SK-N-SH treated with all-trans-retinoic acid at 6 μM for 48 hours (cell line): ENCODE data around the gene ANXA5.

Source experiments
- ATAC-seq: fragments of 200-7000 bp; cut with Tn5 transposase; 3 replicates; pipeline ENCODE4 v1.9.1; 2020; ENCODE audit warnings: mild to moderate bottlenecking, moderate library complexity
- ARNTL ChIP-seq: fragments of 450-650 bp; formaldehyde crosslinking; IDR thresholded peaks from 2 replicates; pipeline ENCODE4 v1.5.0; 2020; ENCODE audit warnings: low read depth, mild to moderate bottlenecking, moderate library complexity, borderline replicate concordance
- CREB5 ChIP-seq: fragments of 250-450 bp; sonication (Bioruptor Pico); IDR thresholded peaks from 2 replicates; pipeline ENCODE4 v1.5.1; 2020; ENCODE audit warnings: low read depth, mild to moderate bottlenecking, moderate library complexity
- CSDC2 ChIP-seq: fragments of 250-450 bp; sonication (Bioruptor Pico); IDR thresholded peaks from 2 replicates; pipeline ENCODE4 v1.5.0; 2020; ENCODE audit warnings: mild to moderate bottlenecking, moderate library complexity
- CSRNP3 ChIP-seq: fragments of 250-450 bp; sonication (Bioruptor Pico); IDR thresholded peaks from 2 replicates; pipeline ENCODE4 v1.5.1; 2021; ENCODE audit warnings: mild to moderate bottlenecking, moderate library complexity
- ESRRG ChIP-seq: fragments of 250-450 bp; sonication (Bioruptor Pico); IDR thresholded peaks from 2 replicates; pipeline ENCODE4 v1.6.1; 2021; ENCODE audit warnings: mild to moderate bottlenecking
- GLIS3 ChIP-seq: fragments of 250-450 bp; sonication (Bioruptor Pico); IDR thresholded peaks from 2 replicates; pipeline ENCODE4 v1.5.0; 2020; ENCODE audit warnings: mild to moderate bottlenecking, moderate library complexity
- ISL1 ChIP-seq: fragments of 250-450 bp; sonication (Bioruptor Pico); IDR thresholded peaks from 2 replicates; pipeline ENCODE4 v2.1.2; 2022; ENCODE audit warnings: mild to moderate bottlenecking, moderate library complexity
- PATZ1 ChIP-seq: fragments of 250-450 bp; sonication (Bioruptor Pico); IDR thresholded peaks from 2 replicates; pipeline ENCODE4 v1.8.0; 2020; ENCODE audit warnings: mild to moderate bottlenecking, moderate library complexity, borderline replicate concordance
- POU6F1 ChIP-seq: fragments of 250-450 bp; sonication (Bioruptor Pico); IDR thresholded peaks from 2 replicates; pipeline ENCODE4 v1.8.0; 2021; ENCODE audit warnings: low read depth, mild to moderate bottlenecking, moderate library complexity, borderline replicate concordance
- PPARA ChIP-seq: fragments of 250-450 bp; sonication (Bioruptor Pico); IDR thresholded peaks from 2 replicates; pipeline ENCODE4 v1.5.0; 2020; ENCODE audit warnings: mild to moderate bottlenecking, borderline replicate concordance
- TSHZ2 ChIP-seq: fragments of 250-450 bp; sonication (Bioruptor Pico); IDR thresholded peaks from 2 replicates; pipeline ENCODE4 v1.5.0; 2020; ENCODE audit warnings: mild to moderate bottlenecking, moderate library complexity
- ZC3H10 ChIP-seq: fragments of 250-450 bp; sonication (Bioruptor Pico); IDR thresholded peaks from 2 replicates; pipeline ENCODE4 v1.5.1; 2021; ENCODE audit warnings: mild to moderate bottlenecking, moderate library complexity
- ZFP3 ChIP-seq: fragments of 250-450 bp; sonication (Bioruptor Pico); IDR thresholded peaks from 2 replicates; pipeline ENCODE4 v1.5.0; 2020; ENCODE audit warnings: mild to moderate bottlenecking, moderate library complexity
- ZFP30 ChIP-seq: fragments of 450-650 bp; formaldehyde crosslinking; IDR thresholded peaks from 2 replicates; pipeline ENCODE4 v1.5.0; 2022; ENCODE audit warnings: mild to moderate bottlenecking, moderate library complexity
- ZNF70 ChIP-seq: fragments of 450-650 bp; formaldehyde crosslinking; IDR thresholded peaks from 2 replicates; pipeline ENCODE4 v1.5.0; 2020; ENCODE audit warnings: mild to moderate bottlenecking, moderate library complexity
- ZNF8 ChIP-seq: fragments of 450-650 bp; formaldehyde crosslinking; IDR thresholded peaks from 2 replicates; pipeline ENCODE4 v1.5.0; 2020; ENCODE audit warnings: mild to moderate bottlenecking, moderate library complexity

The ANXA5 gene

GRCh38 chr4:121712001-121712651 is 15.3 kb upstream of the ANXA5 start:
- ATAC-seq = peak; percentile 15; the same call in 2 of the 3 replicates
- TF ChIP-seq CREB5 (CRISPR knock-in tag) (no peak), ZFP30 (CRISPR knock-in tag) (no peak), ZFP3 (CRISPR knock-in tag) (no peak), PATZ1 (CRISPR knock-in tag) (no peak)

GRCh38 chr4:121711263-121712000 is 14.7 kb upstream of the ANXA5 start:
- ATAC-seq = peak; percentile 100
- TF ChIP-seq ISL1 = no peak
- TF ChIP-seq ZFP30 (CRISPR knock-in tag) = no peak
- no peak for TF ChIP-seq ESRRG (CRISPR knock-in tag)
- no peak for TF ChIP-seq TSHZ2
- TF ChIP-seq CSRNP3 (CRISPR knock-in tag) = no peak

GRCh38 chr4:121709766-121710405 is 13.1 kb upstream of the ANXA5 start:
- peak; percentile 91 for TF ChIP-seq ZFP3 (CRISPR knock-in tag)
- TF ChIP-seq GLIS3 (CRISPR knock-in tag) = no peak
- ATAC-seq = no peak

GRCh38 chr4:121707344-121707743 is 10.6 kb upstream of the ANXA5 start:
- TF ChIP-seq TSHZ2 = no peak
- TF ChIP-seq CSDC2 = no peak
- TF ChIP-seq ARNTL (CRISPR knock-in tag) = no peak
- TF ChIP-seq POU6F1 (CRISPR knock-in tag) = no peak
- no peak for TF ChIP-seq ZNF70 (CRISPR knock-in tag)
- no peak for TF ChIP-seq ZC3H10 (CRISPR knock-in tag)
- no peak for TF ChIP-seq PPARA (CRISPR knock-in tag)
- TF ChIP-seq ZNF8 (CRISPR knock-in tag) = no peak
- no peak for TF ChIP-seq ZFP30 (CRISPR knock-in tag)
- TF ChIP-seq CREB5 (CRISPR knock-in tag) = no peak
- no peak for ATAC-seq
